GM18517 (cell line): Measurements from ENCODE around the gene SUGCT.

ENCODE experiments used
- ATAC-seq: cut with Tn5 transposase; IDR thresholded peaks from one replicate; pipeline ENCODE4 v1.9.1; 2021; ENCODE audit warnings: mild to moderate bottlenecking, moderate library complexity; ENCODE audit not compliant: unreplicated experiment

Gene SUGCT

GRCh38 chr7:40507166-40507565 is 372.4 kb downstream of the SUGCT start:
- no peak for ATAC-seq

DNA sequence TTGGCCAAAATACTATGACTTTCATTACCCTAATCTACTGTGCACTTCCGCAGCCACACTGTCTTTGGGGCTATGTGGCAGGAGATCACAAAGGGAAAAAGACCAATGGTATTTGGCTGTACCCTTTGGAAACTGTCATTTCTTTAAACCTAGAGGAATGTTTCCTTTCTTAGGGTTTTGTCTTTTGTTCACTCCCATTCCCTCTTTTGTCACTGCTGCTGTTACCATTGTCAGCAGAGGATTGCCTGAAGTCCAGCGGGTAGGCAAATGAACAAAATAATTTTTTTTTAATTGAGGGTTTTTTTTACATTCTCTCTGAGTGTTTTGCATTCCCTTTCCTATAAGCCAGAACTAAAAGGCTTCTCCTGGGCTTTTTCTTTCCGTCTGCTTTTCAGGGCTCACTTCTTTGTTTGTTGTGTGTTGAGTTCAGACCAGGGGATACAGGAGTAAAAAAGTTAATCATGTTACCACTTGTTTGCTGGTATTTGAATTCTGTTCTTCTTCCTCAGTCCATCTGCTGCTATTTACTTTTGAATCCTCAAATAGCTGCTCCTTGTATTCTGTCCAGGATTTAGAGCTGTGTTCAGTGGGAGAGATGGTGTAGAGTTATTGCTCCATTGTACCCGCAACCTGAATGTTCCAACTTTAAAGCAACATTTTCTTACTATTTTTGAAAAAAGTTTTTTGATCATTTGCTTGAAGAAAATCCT is 374.6 kb downstream of the SUGCT start:
- ATAC-seq: no peak

DNA sequence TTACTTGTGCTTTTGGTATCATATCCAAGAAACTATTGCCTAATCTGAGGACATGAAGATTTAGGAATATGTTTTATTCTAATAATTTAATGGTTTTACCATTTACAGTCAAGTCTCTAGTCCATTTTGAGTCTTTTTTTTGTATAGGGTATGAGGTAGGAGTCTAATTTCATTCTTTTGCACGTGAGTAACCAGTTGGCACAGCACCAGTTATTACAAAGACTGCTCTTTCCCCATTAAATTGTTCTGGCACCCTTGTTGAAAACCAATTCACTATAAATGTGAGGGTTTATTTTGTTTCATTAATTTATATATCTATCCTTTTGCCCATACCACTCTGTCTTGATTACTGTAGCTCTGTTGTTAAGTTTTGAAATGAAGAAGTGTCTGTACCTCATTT is 381.6 kb downstream of the SUGCT start:
- no peak for ATAC-seq

- ATAC-seq: no peak
Observed at GRCh38 chr7:40519009-40519408, 384.2 kb downstream of the SUGCT start.

GRCh38 chr7:40520986-40521738 is 386.4 kb downstream of the SUGCT start:
- no peak for ATAC-seq

DNA sequence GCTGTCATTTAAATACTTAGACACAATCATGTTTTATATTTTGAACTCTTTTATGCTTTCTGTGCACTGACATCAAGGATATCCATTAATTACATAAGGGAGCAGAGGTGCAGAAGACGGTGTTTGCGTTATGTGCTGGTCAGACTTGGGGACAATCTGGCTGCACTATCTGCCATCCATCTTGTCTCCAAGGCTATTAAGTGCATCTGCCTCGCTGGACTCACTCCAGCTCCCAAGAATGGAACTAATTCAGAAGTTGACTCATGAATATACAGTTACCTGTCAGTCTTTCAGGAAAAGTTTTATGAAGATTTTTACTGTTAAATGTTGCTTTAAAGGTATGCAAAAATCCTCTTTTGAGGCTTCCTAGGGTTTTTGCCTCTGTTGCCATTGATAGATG is 391.0 kb downstream of the SUGCT start:
- ATAC-seq: no peak

DNA sequence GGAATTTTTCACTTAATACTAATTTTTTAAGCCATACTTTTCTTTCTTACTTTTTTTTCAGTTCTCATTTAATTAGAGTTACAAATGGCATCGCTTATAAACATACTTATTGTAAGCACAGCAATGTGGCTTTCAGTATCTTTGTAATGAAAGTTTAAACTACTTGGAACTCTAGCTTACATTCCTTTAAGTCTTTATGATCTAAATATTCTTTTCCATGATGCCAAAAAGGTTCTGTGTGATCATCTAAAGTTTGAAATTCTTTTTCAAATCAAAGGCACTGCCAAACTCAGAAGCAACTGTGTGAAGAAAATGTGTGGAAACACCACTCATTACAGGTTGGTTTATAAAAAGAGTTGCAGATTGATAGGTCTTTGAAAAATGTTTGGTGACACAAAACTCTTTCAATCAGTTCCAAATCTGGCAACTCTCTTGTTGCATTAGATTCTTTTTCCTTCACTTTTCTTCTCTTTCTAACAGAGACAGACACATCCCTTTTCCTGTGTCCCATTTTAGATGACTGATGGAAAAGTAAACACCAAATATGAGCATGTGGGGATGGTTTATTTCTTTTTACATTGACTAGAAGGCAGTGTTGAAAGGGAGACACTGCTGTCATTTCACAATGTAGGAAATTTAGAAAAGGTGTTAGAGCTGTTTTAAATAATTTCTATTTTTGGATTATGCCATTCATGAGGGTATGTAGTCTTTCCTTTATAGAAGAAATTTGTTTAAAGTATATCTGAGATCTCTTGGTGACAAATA is 392.3 kb downstream of the SUGCT start:
- ATAC-seq: no peak

DNA sequence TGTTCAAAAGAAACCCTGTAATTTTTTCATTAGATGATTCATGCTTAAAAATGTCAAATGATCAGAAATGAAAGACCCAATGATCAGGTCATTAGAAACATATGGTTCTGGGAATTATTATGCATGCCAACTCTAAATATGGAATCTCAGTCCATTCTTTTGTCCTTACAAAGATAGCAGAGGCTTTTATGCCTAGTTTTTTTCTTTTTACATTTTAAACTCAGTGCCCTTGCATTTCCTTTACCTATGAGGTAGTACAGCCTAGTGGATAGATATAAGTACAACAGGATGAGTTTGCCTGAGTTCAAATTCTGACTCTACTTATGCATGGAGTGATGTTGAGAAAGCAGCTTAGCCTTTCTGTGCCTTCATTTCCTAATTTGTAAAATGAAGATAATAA is 392.9 kb downstream of the SUGCT start:
- ATAC-seq: no peak

DNA sequence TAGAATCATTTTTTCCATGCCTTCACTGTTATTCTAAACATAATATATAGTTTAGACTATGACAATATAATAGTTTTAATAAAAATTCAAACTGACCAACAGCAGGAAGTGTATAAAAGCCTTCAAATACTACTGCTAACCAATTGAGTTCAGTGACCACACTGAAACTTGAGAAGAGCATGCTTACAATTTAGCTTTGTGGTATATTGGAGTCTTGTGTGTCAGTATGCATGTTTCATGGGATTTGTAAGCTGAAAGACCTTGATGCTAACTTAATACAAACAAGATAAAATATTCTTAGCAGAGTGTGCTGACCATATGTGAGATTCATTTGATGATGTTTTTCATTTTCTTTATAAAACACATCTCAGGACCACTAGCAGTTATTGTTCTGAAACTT is 395.5 kb downstream of the SUGCT start:
- no peak for ATAC-seq

- ATAC-seq: no peak
Observed at GRCh38 chr7:40531956-40532355, 397.2 kb downstream of the SUGCT start.

DNA sequence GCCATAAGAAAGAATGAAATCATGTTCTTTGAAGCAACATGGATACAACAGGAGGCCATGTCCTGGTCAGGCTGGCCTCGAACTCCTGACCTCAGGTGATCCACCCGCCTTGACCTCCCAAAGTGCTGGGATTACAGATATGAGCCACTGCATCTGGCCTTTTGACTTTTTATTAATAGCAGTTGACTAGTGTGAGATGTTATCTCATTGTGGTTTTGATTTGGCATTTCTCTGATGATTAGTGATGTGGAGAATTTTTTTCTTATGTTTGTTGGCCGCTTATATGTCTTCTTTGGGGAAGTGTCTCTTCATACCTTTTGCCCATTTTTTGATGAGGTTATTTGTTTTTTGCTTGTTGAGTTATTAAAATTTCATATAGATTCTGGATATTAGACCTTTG is 400.9 kb downstream of the SUGCT start:
- no peak for ATAC-seq

- no peak for ATAC-seq
Observed at GRCh38 chr7:40536421-40536820, 401.6 kb downstream of the SUGCT start.

- no peak for ATAC-seq
Observed at GRCh38 chr7:40538281-40538680, 403.5 kb downstream of the SUGCT start.

DNA sequence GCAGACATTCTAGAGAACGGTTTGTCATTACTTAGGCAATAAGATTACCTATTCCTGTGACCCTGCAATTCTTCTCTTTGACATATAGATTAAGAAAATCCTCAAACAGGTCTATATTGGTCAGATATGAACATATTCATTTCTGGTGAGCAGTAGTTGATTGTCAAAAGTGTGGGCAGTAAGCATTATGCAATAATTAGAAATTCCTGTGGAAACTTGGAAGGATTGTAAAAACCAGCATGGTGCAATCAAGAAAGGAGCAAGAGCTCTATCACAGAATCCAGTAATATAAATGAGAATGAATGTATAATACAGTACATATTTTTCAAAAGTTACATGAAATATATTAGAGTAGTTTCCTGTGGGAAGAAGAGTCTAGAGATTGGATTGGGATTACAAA is 406.5 kb downstream of the SUGCT start:
- no peak for ATAC-seq

GRCh38 chr7:40542982-40543741 is 408.4 kb downstream of the SUGCT start:
- ATAC-seq: no peak

DNA sequence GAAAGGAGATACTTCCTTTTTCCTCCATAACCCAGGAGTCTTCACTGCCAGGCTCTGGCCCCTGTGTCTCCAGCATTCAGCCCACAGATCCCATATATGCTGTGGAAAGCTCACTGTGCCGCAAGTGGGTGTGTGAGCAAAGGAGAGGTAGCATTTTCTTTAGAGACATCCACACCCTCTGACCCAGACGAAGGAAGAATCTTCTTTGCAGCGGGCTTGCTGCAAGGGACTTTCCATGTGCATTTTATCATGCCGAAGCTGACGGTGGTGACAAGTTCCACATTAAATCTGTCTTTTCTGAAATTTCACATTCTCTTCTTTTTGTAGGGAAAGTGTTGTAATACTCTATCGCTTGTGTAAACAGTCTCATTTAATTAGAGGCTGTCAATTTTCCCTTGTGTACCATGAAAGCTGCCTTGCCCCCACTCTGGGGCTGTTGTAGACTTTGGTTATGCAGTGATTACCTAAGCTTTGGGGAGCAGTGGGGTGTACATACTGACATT is 409.5 kb downstream of the SUGCT start:
- no peak for ATAC-seq

- ATAC-seq: no peak
Observed at GRCh38 chr7:40544871-40545303, 410.1 kb downstream of the SUGCT start.

- ATAC-seq: no peak
Observed at GRCh38 chr7:40545739-40546138, 410.9 kb downstream of the SUGCT start.

DNA sequence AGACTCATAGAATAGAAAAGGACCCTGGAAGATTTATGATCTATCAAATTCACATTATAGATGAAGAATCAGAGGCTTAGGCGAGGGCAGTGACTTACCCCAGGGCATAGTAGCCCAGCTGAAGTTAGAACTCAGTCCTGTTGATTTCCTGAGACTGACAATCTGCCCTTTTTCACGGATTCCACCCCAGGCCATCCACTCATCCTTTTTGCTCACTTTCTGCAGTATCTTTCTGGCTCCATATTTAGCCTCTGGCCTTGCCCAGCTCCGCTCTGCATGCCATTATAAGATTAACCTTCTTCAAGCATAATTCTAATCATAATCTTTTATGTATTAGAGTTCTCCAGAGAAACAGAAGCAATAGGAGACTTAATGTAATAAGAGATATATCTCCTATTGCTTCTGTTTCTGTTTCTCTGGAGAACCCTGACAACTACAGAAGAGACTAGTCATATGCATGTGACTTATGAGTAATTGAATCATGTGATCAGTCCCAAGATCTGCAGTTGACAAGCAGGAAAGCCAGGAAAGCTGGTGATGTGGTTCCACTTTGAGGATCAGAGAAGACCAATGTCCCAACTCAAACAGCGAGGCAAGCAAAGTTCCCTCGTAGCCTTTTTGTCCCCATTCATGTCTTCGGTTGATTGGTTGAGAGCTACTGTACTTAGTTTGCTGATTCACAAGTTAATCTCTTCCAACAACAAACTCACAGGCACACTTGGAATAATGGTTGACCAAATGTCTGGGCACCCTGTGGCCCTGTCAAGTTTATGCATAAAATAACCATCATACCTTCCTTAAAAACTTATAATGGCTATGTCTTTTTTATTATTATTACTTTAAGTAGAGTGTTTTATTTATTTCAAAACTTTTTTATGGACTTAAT is 412.1 kb downstream of the SUGCT start:
- no peak for ATAC-seq
